Measurements from ENCODE around the gene TOM1L1.
A peak's percentile ranks its signal among the peaks of the same experiment; 100 is the strongest.

Gene TOM1L1

GRCh38 chr17:54977744-54978143 is 77.1 kb downstream of the TOM1L1 start:
- no peak for TF ChIP-seq CTCF (conservative IDR thresholded peaks at IDR 0.05; ENCODE audit: control insufficient read depth, insufficient read depth, low read depth, low read length)
- H3K4me3 ChIP-seq (ENCODE audit: control insufficient read depth, low read depth, low read length) = no peak overlapping the region
- no peak for DNase-seq (ENCODE audit: low read depth)

- no peak for DNase-seq (ENCODE audit: low read depth)
- TF ChIP-seq CTCF (conservative IDR thresholded peaks at IDR 0.05; ENCODE audit: control insufficient read depth, insufficient read depth, low read depth, low read length) = no peak
Measured at GRCh38 chr17:54979657-54980056, 79.0 kb downstream of the TOM1L1 start.

GRCh38 chr17:54980375-54980774 is 79.7 kb downstream of the TOM1L1 start:
- TF ChIP-seq CTCF (conservative IDR thresholded peaks at IDR 0.05; ENCODE audit: control insufficient read depth, insufficient read depth, low read depth, low read length) = no peak
- no peak overlapping the region for H3K4me3 ChIP-seq (ENCODE audit: control insufficient read depth, low read depth, low read length)
- DNase-seq (ENCODE audit: low read depth) = no peak

More at GRCh38 chr17:54979657-54980056, 79.0 kb downstream of the TOM1L1 start:
- no peak overlapping the region for H3K4me3 ChIP-seq (ENCODE audit: control insufficient read depth, low read depth, low read length)

- TF ChIP-seq CTCF (conservative IDR thresholded peaks at IDR 0.05; ENCODE audit: control insufficient read depth, insufficient read depth, low read depth, low read length) = no peak
- peak; percentile 76 for DNase-seq (ENCODE audit: low read depth)
- H3K4me3 ChIP-seq (ENCODE audit: control insufficient read depth, low read depth, low read length) = no peak overlapping the region
Measured at GRCh38 chr17:54982399-54982798, 81.7 kb downstream of the TOM1L1 start.

GRCh38 chr17:54983260-54983659 is 82.6 kb downstream of the TOM1L1 start:
- TF ChIP-seq CTCF (conservative IDR thresholded peaks at IDR 0.05; ENCODE audit: control insufficient read depth, insufficient read depth, low read depth, low read length) = no peak
- DNase-seq (ENCODE audit: low read depth) = no peak
- H3K4me3 ChIP-seq (ENCODE audit: control insufficient read depth, low read depth, low read length) = no peak overlapping the region

- H3K4me3 ChIP-seq (ENCODE audit: control insufficient read depth, low read depth, low read length) = no peak overlapping the region
- DNase-seq (ENCODE audit: low read depth) = peak; percentile 20
- TF ChIP-seq CTCF (conservative IDR thresholded peaks at IDR 0.05; ENCODE audit: control insufficient read depth, insufficient read depth, low read depth, low read length) = no peak
Measured at GRCh38 chr17:54985476-54985875, 84.8 kb downstream of the TOM1L1 start.

GRCh38 chr17:54990118-54990517 is 89.5 kb downstream of the TOM1L1 start:
- no peak for TF ChIP-seq CTCF (conservative IDR thresholded peaks at IDR 0.05; ENCODE audit: control insufficient read depth, insufficient read depth, low read depth, low read length)
- no peak for DNase-seq (ENCODE audit: low read depth)
- no peak overlapping the region for H3K4me3 ChIP-seq (ENCODE audit: control insufficient read depth, low read depth, low read length)
